A673 (cell line): ENCODE measurements around the gene RPS6KA2.

ENCODE experiments used
- CTCF ChIP-seq: fragments of 300-800, 200-600 bp; sonication (generic); conservative IDR thresholded peaks from 2 replicates; pipeline ENCODE4 v1.5.1; 2017; ENCODE audit warnings: low read depth, mild to moderate bottlenecking, antibody characterized with exemption, low read length, moderate library complexity, mixed read lengths
- EZH2 ChIP-seq: fragments of 200-600 bp; sonication (generic); IDR thresholded peaks from 2 replicates; pipeline ENCODE4 v1.6.1; 2017; ENCODE audit warnings: borderline replicate concordance, low read depth, mild to moderate bottlenecking, mixed read lengths, antibody characterized with exemption, low read length; ENCODE audit not compliant: poor library complexity, severe bottlenecking

DNA sequence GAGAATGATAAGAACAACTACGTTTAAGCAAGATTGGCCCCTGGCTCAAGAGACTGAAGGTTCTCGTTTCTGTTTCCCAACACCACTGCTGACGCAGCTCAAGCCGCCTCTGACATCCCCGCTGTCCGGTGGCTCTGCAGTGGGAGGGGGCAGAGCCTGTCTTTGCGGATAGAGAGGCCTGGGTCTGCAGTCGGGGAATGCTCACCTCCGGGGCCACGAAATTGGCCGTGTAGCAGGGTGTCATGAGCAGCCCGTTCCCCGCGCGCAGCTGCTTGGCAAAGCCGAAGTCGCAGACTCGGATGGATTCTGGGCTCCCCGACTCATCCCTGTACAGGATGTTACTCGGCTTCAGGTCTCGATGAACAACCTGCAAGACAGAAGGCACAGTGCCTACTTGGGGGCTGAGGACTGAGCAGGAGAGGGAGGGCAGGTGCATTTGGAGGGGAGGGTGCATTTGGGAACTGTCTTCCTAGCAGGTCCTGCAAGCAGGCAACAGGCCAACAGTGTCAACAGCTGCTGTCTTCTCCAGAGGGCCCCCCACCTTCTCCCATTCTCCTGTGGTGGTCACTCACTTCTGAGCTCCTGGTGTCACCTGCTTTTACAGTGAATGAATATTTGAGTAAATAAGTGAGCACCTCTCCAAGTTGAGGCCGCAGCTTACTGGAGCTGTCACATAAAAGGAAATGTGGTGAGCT lies 203.9 kb downstream of the RPS6KA2 start:
- TF ChIP-seq CTCF (no peak), EZH2 (no peak)
